Right lobe of liver (tissue), 6 donors: ENCODE data around the gene TM6SF1. TPM values are rescaled to one million over a fixed set of nuclear protein-coding genes. Genes with fewer than 3 reads are reported as not detected.
A peak's percentile ranks its signal among the peaks of the same experiment; 100 is the strongest.

Source experiments
- ATAC-seq, 4 donors: fragments of 200-7000 bp; cut with Tn5 transposase; one replicate each; pipeline ENCODE4 v1.9.1; 2020; ENCODE audit warnings: mild to moderate bottlenecking in 4 of 4, moderate library complexity in 4 of 4
- DNase-seq, 3 donors: peaks; one replicate each; pipeline ENCODE4 v3.0.0-alpha.2; 2020
- H3K27ac ChIP-seq, 3 donors: fragments of 200-600 bp; one replicate each; pipeline ENCODE4 v1.8.0; 2022
- H3K27me3 ChIP-seq, 2 donors: fragments of 200-600 bp; one replicate each; pipeline ENCODE4 v1.8.0; 2022
- H3K36me3 ChIP-seq, 4 donors: fragments of 200-600 bp; sonication (generic) in 1 of 4; one replicate each; pipeline versions ENCODE4 v1.5.1 to v1.8.0; 2017 to 2022; ENCODE audit warnings: control low read depth in 1 of 4
- H3K4me1 ChIP-seq, 4 donors: fragments of 200-600 bp; sonication (generic) in 1 of 4; one replicate each; pipeline versions ENCODE4 v1.5.1 to v1.8.0; 2017 to 2022; ENCODE audit warnings: control low read depth in 1 of 4
- H3K4me3 ChIP-seq, 3 donors: fragments of 200-600 bp; one replicate each; pipeline ENCODE4 v1.8.0; 2022
- H3K9me3 ChIP-seq, 4 donors: fragments of 200-600 bp; sonication (generic) in 1 of 4; one replicate each; pipeline versions ENCODE4 v1.5.1 to v1.8.0; 2017 to 2022; ENCODE audit warnings: control low read depth in 1 of 4
- CTCF ChIP-seq, 4 donors: fragments of 200-600 bp in 3 of 4; fragments of 450-650 bp in 1 of 4; IDR thresholded peaks; one replicate each; pipeline versions ENCODE4 v1.5.1 to v1.8.0; 2016 to 2022; ENCODE audit warnings: antibody characterized with exemption in 4 of 4, mild to moderate bottlenecking in 2 of 4
- POLR2A ChIP-seq: fragments of 450-650 bp; IDR thresholded peaks from one replicate; pipeline ENCODE4 v1.6.1; 2017; ENCODE audit warnings: antibody characterized with exemption, mild to moderate bottlenecking
- WGBS: methylation state at CpG from one replicate; pipeline ENCODE4 v1.1.6; 2018; ENCODE audit warnings: low coverage, low lambda C conversion rate; ENCODE audit not compliant: insufficient coverage; ENCODE audit errors: missing lambda C conversion rate; 5-methylcytosine and 5-hydroxymethylcytosine counted together
- intact Hi-C, 2 donors: fragments of 100-400 bp; cut with DNase I; formaldehyde crosslinking; loops; one replicate each; pipeline versions ENCODE4 v1.11.2 to v1.14.1; 2022
- total RNA-seq, 6 experiments: library from RNA; depleted of rRNA in 2 of 6; stranded (reverse); fragments of >200 nt in 2 of 6; fragmentation: NEBNext Ultra II Directional in 3 of 6; extraction: Animal tissue kit (Norgen Biotek cat#: 25700) in 3 of 6; gene quantifications; one replicate each; pipeline versions ENCODE4 v1.1.0 to v1.2.4, GENCODE V29; 2016 to 2023
- donor health status: DM: no; HTN: yes; CAD: no.
- donor health status: DM: no; HTN: no; CAD: no.
- donor health status: DM: no; HTN: no; CAD: no.
- donor health status: DM: no; HTN: yes; CAD: no.
- donor health status: DM: no; HTN: yes; CAD: no.

The TM6SF1 gene
- total RNA-seq, 6 experiments from 2014 or later, result 0.77 to 1.8 (median 1.1) TPM

- TF ChIP-seq POLR2A (no peak), CTCF (IDR thresholded peaks at IDR 0.05) (no peak)
- Histone ChIP-seq H3K36me3 (no peaks in the 10 kb centered on the region), H3K4me1 (peaks cover 0 to 31% (median 12%) of the 10 kb centered on the region in 4 donors), H3K27me3 (no peaks in the 10 kb centered on the region), H3K4me3 (no peak overlapping the region), H3K27ac (no peak overlapping the region), H3K9me3 (no peaks in the 10 kb centered on the region)
- 59% methylated on average over 4 of the region's 4 CpGs for WGBS
- no peak for ATAC-seq
- DNase-seq, result no peak
- intact Hi-C loops, result no loop called here
Observed at GRCh38 chr15:83063551-83063950, 43.9 kb upstream of the TM6SF1 start.

DNA sequence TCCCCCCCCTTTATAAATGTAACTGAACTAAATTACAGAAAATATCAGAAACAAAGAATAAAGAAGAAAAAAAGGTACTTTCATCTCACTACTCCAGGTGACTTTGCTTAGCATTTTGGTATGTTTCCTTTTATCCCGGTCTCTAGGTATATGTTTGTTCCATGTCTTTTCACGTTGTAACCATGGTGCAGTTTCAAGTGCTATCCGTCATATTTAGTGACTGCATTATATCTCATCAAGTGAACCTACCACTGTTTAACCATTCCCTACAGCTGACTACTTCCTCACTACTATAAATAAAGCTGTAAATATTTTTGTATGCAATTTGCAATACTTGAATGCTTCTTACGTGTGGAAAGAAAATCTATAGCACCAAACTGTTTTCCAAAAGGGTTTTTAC, 42.6 kb upstream of the TM6SF1 start:
- peaks cover 0 to 31% (median 12%) of the 10 kb centered on the region in 4 donors for H3K4me1 ChIP-seq
- H3K4me3 ChIP-seq, result no peak overlapping the region

GRCh38 chr15:83065431-83065830, 42.0 kb upstream of the TM6SF1 start:
- peaks cover 0 to 31% (median 12%) of the 10 kb centered on the region in 4 donors for H3K4me1 ChIP-seq

More for the DNA sequence above, 42.6 kb upstream of the TM6SF1 start:
- no peak for ATAC-seq
- TF ChIP-seq CTCF (IDR thresholded peaks at IDR 0.05) (no peak), POLR2A (no peak)
- Histone ChIP-seq H3K9me3 (no peaks in the 10 kb centered on the region), H3K36me3 (no peaks in the 10 kb centered on the region), H3K27me3 (no peaks in the 10 kb centered on the region), H3K27ac (no peak overlapping the region)
- no peak for DNase-seq
- 50% methylated on average over 4 of the region's 4 CpGs for WGBS
- intact Hi-C loops, result no loop called here

DNA sequence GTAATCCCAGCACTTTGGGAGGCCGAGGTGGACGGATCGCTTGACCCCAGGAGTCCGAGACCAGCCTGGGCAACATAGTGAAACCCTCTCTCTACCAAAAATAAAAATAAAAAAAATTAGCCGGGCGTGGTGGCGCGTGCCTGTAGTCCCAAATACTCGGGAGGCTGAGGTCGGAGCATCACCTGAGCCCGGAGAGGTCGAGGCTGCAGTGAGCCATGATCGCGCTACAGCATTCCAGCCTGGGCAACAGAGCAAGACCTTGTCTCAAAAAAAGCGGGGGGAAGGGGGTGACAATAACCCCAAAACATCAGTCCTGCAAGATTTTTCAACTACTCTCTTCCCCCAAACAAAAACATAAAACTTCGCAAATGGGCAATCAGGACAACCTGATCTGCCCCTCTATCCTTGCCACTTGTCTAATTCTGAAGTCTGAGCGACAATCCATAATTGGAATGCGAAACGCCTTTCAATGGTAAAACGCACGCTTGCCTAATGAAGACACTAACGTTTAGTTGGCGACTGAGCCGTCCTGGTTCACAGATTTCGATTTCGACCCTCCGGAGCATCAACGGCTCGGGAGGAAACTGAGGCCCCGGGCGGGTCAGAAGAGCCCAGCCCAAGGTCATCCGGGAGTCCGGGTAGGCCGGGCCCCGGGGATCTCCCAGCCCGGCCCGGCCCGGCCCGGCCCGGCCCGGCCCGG, 41.3 kb upstream of the TM6SF1 start:
- WGBS, result 12% methylated on average over 29 of the region's 42 CpGs
- TF ChIP-seq CTCF (IDR thresholded peaks at IDR 0.05) (no peak), POLR2A (no peak)
- intact Hi-C loops, result no loop called here
- Histone ChIP-seq H3K36me3 (no peaks in the 10 kb centered on the region), H3K4me3 (peak overlapping the region; percentile 78 to 99 (median 93)), H3K27me3 (no peaks in the 10 kb centered on the region), H3K4me1 (peaks cover 0 to 31% (median 12%) of the 10 kb centered on the region in 4 donors), H3K27ac (peak overlapping the region; percentile 77 to 91 (median 82)), H3K9me3 (no peaks in the 10 kb centered on the region)
- peak in 1 of 3 donors; percentile 28 for DNase-seq
- peak in 1 of 4 donors; percentile 7 for ATAC-seq

More at GRCh38 chr15:83065431-83065830, 42.0 kb upstream of the TM6SF1 start:
- Histone ChIP-seq H3K9me3 (no peaks in the 10 kb centered on the region), H3K4me3 (peak overlapping the region; percentile 78 to 99 (median 93)), H3K27ac (no peak overlapping the region), H3K27me3 (no peaks in the 10 kb centered on the region), H3K36me3 (no peaks in the 10 kb centered on the region)
- ATAC-seq (no peak), DNase-seq (no peak)
- WGBS, result 23% methylated on average over 3 of the region's 3 CpGs
- intact Hi-C loops, result no loop called here
- TF ChIP-seq POLR2A (no peak), CTCF (IDR thresholded peaks at IDR 0.05) (no peak)
